Measurements from ENCODE around the gene NACC2. TPM values are rescaled to one million over a fixed set of nuclear protein-coding genes. Genes with fewer than 3 reads are reported as not detected.

The NACC2 gene
- total RNA-seq, 4 donors from 2014 or later, result 15.0 to 35.2 (median 20.7) TPM

- no peak for TF ChIP-seq CTCF (IDR thresholded peaks at IDR 0.05; ENCODE audit: low read depth)
Measured at GRCh38 chr9:136084063-136084944, 10.8 kb downstream of the NACC2 start.

- TF ChIP-seq CTCF (IDR thresholded peaks at IDR 0.05; ENCODE audit: low read depth), result no peak
Measured at GRCh38 chr9:136083558-136084062, 11.5 kb downstream of the NACC2 start.

- TF ChIP-seq CTCF (IDR thresholded peaks at IDR 0.05; ENCODE audit: low read depth), result no peak
Measured at GRCh38 chr9:136082496-136083361, 12.4 kb downstream of the NACC2 start.

GRCh38 chr9:136081826-136082495 lies 13.1 kb downstream of the NACC2 start:
- TF ChIP-seq CTCF (IDR thresholded peaks at IDR 0.05; ENCODE audit: low read depth), result no peak

- no peak for TF ChIP-seq CTCF (IDR thresholded peaks at IDR 0.05; ENCODE audit: low read depth)
Measured at GRCh38 chr9:136081113-136081825, 13.8 kb downstream of the NACC2 start.

- TF ChIP-seq CTCF (IDR thresholded peaks at IDR 0.05; ENCODE audit: low read depth), result no peak
Measured at GRCh38 chr9:136080716-136081112, 14.4 kb downstream of the NACC2 start.
